Smooth muscle cell (in vitro differentiated cells): Measurements from ENCODE around the gene LRP8. TPM values are rescaled to one million over a fixed set of nuclear protein-coding genes. Genes with fewer than 3 reads are reported as not detected.
A peak's percentile ranks its signal among the peaks of the same experiment; 100 is the strongest.

Experiments
- DNase-seq: peaks from one replicate; lab custom pipeline; 2025; ENCODE audit not compliant: unreplicated experiment; lab: John Stamatoyannopoulos, UW
- H2AFZ ChIP-seq: fragments of 200-600 bp; sonication (generic); 2 replicates; pipeline ENCODE4 v1.6.0; 2016; ENCODE audit warnings: antibody characterized with exemption, low read depth, mild to moderate bottlenecking
- H3F3A ChIP-seq: fragments of 200-600 bp; sonication (generic); 2 replicates; pipeline ENCODE4 v1.6.0; 2017; ENCODE audit warnings: antibody characterized with exemption, low read depth
- H3K27ac ChIP-seq: fragments of 200-600 bp; sonication (generic); 2 replicates; pipeline ENCODE4 v1.5.1; 2016; ENCODE audit warnings: low read depth, mild to moderate bottlenecking
- H3K27me3 ChIP-seq: fragments of 200-600 bp; sonication (generic); 2 replicates; pipeline ENCODE4 v1.6.1; 2016; ENCODE audit warnings: low read depth, mild to moderate bottlenecking
- H3K36me3 ChIP-seq: fragments of 200-600 bp; sonication (generic); 2 replicates; pipeline ENCODE4 v1.5.1; 2016; ENCODE audit warnings: low read depth
- H3K4me1 ChIP-seq: fragments of 200-600 bp; sonication (generic); 2 replicates; pipeline ENCODE4 v1.5.1; 2016; ENCODE audit warnings: low read depth
- H3K4me2 ChIP-seq: fragments of 200-600 bp; sonication (generic); 2 replicates; pipeline ENCODE4 v1.6.0; 2016; ENCODE audit warnings: mild to moderate bottlenecking
- H3K4me3 ChIP-seq: fragments of 200-600 bp; sonication (generic); 2 replicates; pipeline ENCODE4 v1.5.1; 2016; ENCODE audit warnings: mild to moderate bottlenecking
- H3K79me2 ChIP-seq: fragments of 200-600 bp; sonication (generic); 2 replicates; pipeline ENCODE4 v1.6.0; 2016; ENCODE audit warnings: low read depth, mild to moderate bottlenecking
- H3K9ac ChIP-seq: fragments of 200-600 bp; sonication (generic); 2 replicates; pipeline ENCODE4 v1.6.0; 2016; ENCODE audit warnings: low read depth
- H3K9me3 ChIP-seq: fragments of 200-600 bp; sonication (generic); replicated peaks from 2 replicates; pipeline ENCODE4 v1.5.1; 2016; ENCODE audit warnings: low read depth
- H4K20me1 ChIP-seq: fragments of 200-600 bp; sonication (generic); 2 replicates; pipeline ENCODE4 v1.6.0; 2016; ENCODE audit warnings: low read depth
- WGBS: methylation state at CpG from one replicate; pipeline ENCODE4 v1.1.7; 2016; ENCODE audit warnings: low lambda C conversion rate; 5-methylcytosine and 5-hydroxymethylcytosine counted together
- polyA plus RNA-seq: library from polyadenylated mRNA; unstranded; fragments of >200 nt; fragmentation: Nextera tagmentation; extraction: Ambion mirVana; gene quantifications from 2 replicates; pipeline ENCODE4 v1.2.1, GENCODE V29; 2016
- total RNA-seq: library from RNA; depleted of rRNA; stranded (reverse); fragments of >200 nt; gene quantifications from 2 replicates; pipeline ENCODE4 v1.2.3, GENCODE V29; 2014
- TF ChIP-seq, protein P1 (sequence below): fragments of 200-600 bp; sonication (generic); IDR thresholded peaks from 2 replicates; pipeline ENCODE4 v1.5.1; 2017; ENCODE audit warnings: borderline replicate concordance, mild to moderate bottlenecking, antibody characterized with exemption; ENCODE audit not compliant: insufficient read depth, poor library complexity, severe bottlenecking

The LRP8 gene
- total and polyA plus RNA-seq, 2 experiments from 2014 or later = 5.6 to 8.1 TPM

DNA sequence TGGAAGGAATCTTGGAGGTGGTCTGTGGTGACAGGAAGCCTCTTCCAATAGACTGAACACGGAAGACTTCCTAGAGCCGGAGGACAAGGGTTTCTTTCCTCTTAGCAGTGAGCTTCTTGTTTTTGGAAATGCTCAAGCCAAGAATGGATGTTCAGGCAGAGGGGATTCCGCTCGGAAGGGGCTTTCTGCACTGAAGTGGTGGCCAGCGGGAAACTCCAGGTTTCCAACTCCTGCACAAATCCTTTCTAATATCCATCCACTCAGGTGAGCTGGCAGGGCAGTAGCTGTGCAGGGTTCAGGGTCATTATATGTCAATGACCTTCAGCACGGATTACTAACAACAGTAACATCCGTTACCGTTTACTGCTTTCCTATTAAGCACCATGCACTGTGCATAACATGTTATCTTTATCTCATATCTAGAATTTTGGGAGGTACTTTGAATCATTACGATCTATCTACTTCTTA, 131.8 kb downstream of the LRP8 start:
- H3F3A ChIP-seq = peaks cover 11% of the 10 kb centered on the region
- no peaks in the 10 kb centered on the region for H3K27me3 ChIP-seq
- TF ChIP-seq, protein P1, sequence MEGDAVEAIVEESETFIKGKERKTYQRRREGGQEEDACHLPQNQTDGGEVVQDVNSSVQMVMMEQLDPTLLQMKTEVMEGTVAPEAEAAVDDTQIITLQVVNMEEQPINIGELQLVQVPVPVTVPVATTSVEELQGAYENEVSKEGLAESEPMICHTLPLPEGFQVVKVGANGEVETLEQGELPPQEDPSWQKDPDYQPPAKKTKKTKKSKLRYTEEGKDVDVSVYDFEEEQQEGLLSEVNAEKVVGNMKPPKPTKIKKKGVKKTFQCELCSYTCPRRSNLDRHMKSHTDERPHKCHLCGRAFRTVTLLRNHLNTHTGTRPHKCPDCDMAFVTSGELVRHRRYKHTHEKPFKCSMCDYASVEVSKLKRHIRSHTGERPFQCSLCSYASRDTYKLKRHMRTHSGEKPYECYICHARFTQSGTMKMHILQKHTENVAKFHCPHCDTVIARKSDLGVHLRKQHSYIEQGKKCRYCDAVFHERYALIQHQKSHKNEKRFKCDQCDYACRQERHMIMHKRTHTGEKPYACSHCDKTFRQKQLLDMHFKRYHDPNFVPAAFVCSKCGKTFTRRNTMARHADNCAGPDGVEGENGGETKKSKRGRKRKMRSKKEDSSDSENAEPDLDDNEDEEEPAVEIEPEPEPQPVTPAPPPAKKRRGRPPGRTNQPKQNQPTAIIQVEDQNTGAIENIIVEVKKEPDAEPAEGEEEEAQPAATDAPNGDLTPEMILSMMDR = no peak
- H3K4me2 ChIP-seq = peak overlapping the region; percentile 97
- 49% methylated on average over 9 of the region's 9 CpGs for WGBS
- no peaks in the 10 kb centered on the region for H4K20me1 ChIP-seq
- DNase-seq = no peak
- H3K4me3 ChIP-seq = peak overlapping the region; percentile 81
- no peaks in the 10 kb centered on the region for H3K36me3 ChIP-seq
- H2AFZ ChIP-seq = peak overlapping the region; percentile 74
- no peak overlapping the region for H3K27ac ChIP-seq
- no peaks in the 10 kb centered on the region for H3K79me2 ChIP-seq
- no peaks in the 10 kb centered on the region for H3K9me3 ChIP-seq
- H3K4me1 ChIP-seq = peaks cover 14% of the 10 kb centered on the region
- no peak overlapping the region for H3K9ac ChIP-seq

DNA sequence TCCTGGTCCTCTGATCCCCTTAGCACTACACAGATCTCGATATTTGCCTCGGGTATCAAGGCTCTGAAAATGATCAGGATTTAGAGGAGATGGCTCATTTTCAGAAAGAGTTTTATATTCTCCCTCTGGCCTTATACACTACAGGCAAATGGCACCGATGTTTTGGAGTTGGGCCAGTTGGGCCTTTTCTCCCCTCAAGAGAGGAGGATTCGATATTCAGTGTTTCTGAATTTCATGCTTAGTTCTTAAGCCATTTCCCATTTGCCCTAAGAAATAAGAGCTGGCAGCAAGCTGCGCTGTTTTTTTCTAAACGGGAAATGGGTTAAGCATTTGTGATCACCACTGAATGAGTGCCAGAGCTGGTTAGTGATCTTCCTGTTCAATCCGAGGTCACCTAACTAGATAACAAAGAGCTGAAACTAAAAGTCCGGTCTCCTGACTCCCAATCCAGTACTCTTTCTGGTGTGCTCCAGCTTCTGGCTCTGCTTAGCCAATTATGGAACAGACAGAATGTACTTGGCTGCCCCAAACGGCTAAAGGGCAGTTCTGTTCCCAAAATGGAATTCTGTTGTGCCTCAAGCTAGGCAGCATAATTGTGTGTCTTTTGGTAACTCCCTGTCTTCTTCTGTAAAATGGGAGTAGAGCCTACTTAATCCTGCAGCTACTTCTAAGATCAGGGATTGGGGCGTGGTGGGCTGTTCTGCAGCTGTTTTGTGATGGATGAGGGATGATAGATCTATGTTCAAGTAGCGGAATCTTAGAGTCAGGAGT, 132.4 kb downstream of the LRP8 start:
- H3F3A ChIP-seq = peaks cover 11% of the 10 kb centered on the region
- 92% methylated on average over 11 of the region's 11 CpGs for WGBS
- peaks cover 14% of the 10 kb centered on the region for H3K4me1 ChIP-seq
- no peak overlapping the region for H2AFZ ChIP-seq
- H3K27ac ChIP-seq = no peak overlapping the region
- no peaks in the 10 kb centered on the region for H3K27me3 ChIP-seq
- H3K4me3 ChIP-seq = no peak overlapping the region
- TF ChIP-seq, protein P1 = no peak
- DNase-seq = no peak
- no peaks in the 10 kb centered on the region for H3K79me2 ChIP-seq
- no peaks in the 10 kb centered on the region for H3K36me3 ChIP-seq
- no peak overlapping the region for H3K4me2 ChIP-seq
- no peaks in the 10 kb centered on the region for H4K20me1 ChIP-seq
- H3K9me3 ChIP-seq = no peaks in the 10 kb centered on the region
- H3K9ac ChIP-seq = no peak overlapping the region

Other genes starting within 250 kb of the LRP8 start
- gene SLC1A7, start 185.4 kb downstream of the LRP8 start, total RNA-seq = not detected in 2 replicates
- 0.05 and 0.53 TPM in 2 replicates for gene SLC1A7, start 185.4 kb downstream of the LRP8 start, polyA plus RNA-seq
- 13.1 and 15.7 TPM in 2 replicates for gene CPT2, start 131.2 kb downstream of the LRP8 start, total RNA-seq
- 13.3 and 18.1 TPM in 2 replicates for gene CPT2, start 131.2 kb downstream of the LRP8 start, polyA plus RNA-seq
- 39.3 and 49.4 TPM in 2 replicates for gene CZIB, start 107.4 kb downstream of the LRP8 start, total RNA-seq
- 45.8 and 47.9 TPM in 2 replicates for gene CZIB, start 107.4 kb downstream of the LRP8 start, polyA plus RNA-seq
- gene MAGOH, start 89.6 kb downstream of the LRP8 start, total RNA-seq = 30.5 and 37.3 TPM in 2 replicates
- 28.5 and 38.4 TPM in 2 replicates for gene MAGOH, start 89.6 kb downstream of the LRP8 start, polyA plus RNA-seq
- not detected in 2 replicates for gene DMRTB1, start 131.3 kb upstream of the LRP8 start, total RNA-seq
- gene DMRTB1, start 131.3 kb upstream of the LRP8 start, polyA plus RNA-seq = not detected in 2 replicates